A673 (cell line): ENCODE measurements around the gene HERC4. TPM values are rescaled to one million over a fixed set of nuclear protein-coding genes. Genes with fewer than 3 reads are reported as not detected.

Experiments
- BruUV-seq: library from RNA; stranded (reverse); fragments of 400-500 nt; replicated peaks from 2 replicates; lab custom pipeline; 2021; lab: Mats Ljungman, UMichigan
- CTCF ChIA-PET: fragments of 300-600 bp; sonication (Branson Sonifier 250); formaldehyde crosslinking; loops from one replicate; lab custom pipeline; 2022; ENCODE audit warnings: antibody characterized with exemption; lab: Charles Lee
- POLR2A ChIA-PET: fragments of 300-600 bp; sonication (Branson Sonifier 250); formaldehyde crosslinking; loops from one replicate; lab custom pipeline; 2022; ENCODE audit warnings: antibody characterized with exemption; ENCODE audit not compliant: low non-redundant PET; lab: Charles Lee
- DNase-seq: peaks from one replicate; pipeline ENCODE4 v3.0.0-alpha.2; 2015; ENCODE audit warnings: low spot score
- H3K27ac ChIP-seq: fragments of 200-600 bp; sonication (generic); 2 replicates; pipeline ENCODE4 v1.5.1; 2016; ENCODE audit warnings: mixed run types, low read depth, mild to moderate bottlenecking, mixed read lengths, antibody characterized with exemption, low read length; ENCODE audit not compliant: poor library complexity, severe bottlenecking
- H3K27me3 ChIP-seq: fragments of 200-600 bp; sonication (generic); replicated peaks from 2 replicates; pipeline ENCODE4 v1.6.1; 2017; ENCODE audit warnings: mixed run types, low read depth, mild to moderate bottlenecking, mixed read lengths, antibody characterized with exemption, low read length; ENCODE audit not compliant: insufficient read depth, poor library complexity
- H3K36me3 ChIP-seq: fragments of 200-600 bp; sonication (generic); 2 replicates; pipeline ENCODE4 v1.6.1; 2016; ENCODE audit warnings: mixed run types, mild to moderate bottlenecking, mixed read lengths, antibody characterized with exemption, low read length; ENCODE audit not compliant: insufficient read depth, poor library complexity, severe bottlenecking
- H3K4me1 ChIP-seq: fragments of 200-600 bp; sonication (generic); 2 replicates; pipeline ENCODE4 v1.6.1; 2017; ENCODE audit warnings: mixed run types, mild to moderate bottlenecking, mixed read lengths, antibody characterized with exemption, low read length; ENCODE audit not compliant: insufficient read depth, poor library complexity, severe bottlenecking
- H3K4me3 ChIP-seq: fragments of 200-600 bp; sonication (generic); 2 replicates; pipeline ENCODE4 v1.5.1; 2016; ENCODE audit warnings: low read depth, mixed run types, mild to moderate bottlenecking, mixed read lengths, low read length; ENCODE audit not compliant: poor library complexity, severe bottlenecking
- H3K9me3 ChIP-seq: fragments of 200-600 bp; sonication (generic); 2 replicates; pipeline ENCODE4 v1.6.1; 2016; ENCODE audit warnings: mixed run types, low read depth, mild to moderate bottlenecking, mixed read lengths, antibody characterized with exemption, low read length; ENCODE audit not compliant: poor library complexity, severe bottlenecking
- CTCF ChIP-seq: fragments of 300-800, 200-600 bp; sonication (generic); conservative IDR thresholded peaks from 2 replicates; pipeline ENCODE4 v1.5.1; 2017; ENCODE audit warnings: low read depth, mild to moderate bottlenecking, antibody characterized with exemption, low read length, moderate library complexity, mixed read lengths
- EZH2 ChIP-seq: fragments of 200-600 bp; sonication (generic); IDR thresholded peaks from 2 replicates; pipeline ENCODE4 v1.6.1; 2017; ENCODE audit warnings: borderline replicate concordance, low read depth, mild to moderate bottlenecking, mixed read lengths, antibody characterized with exemption, low read length; ENCODE audit not compliant: poor library complexity, severe bottlenecking
- intact Hi-C: fragments of 100-400 bp; cut with micrococcal nuclease; formaldehyde crosslinking; loops from one replicate; pipeline ENCODE4 v1.10.0; 2022; ENCODE audit not compliant: unreplicated experiment
- total RNA-seq: library from RNA; stranded (reverse); gene quantifications from 2 replicates; pipeline ENCODE4 v1.2.3, GENCODE V29; 2021

HERC4 gene
- total RNA-seq, 1 experiment from 2014 or later: 52.2 TPM

GRCh38 chr10:68082872-68083271, 7.8 kb upstream of the HERC4 start:
- Histone ChIP-seq H3K27ac (peak overlapping the region; percentile 34), H3K27me3 (no peaks in the 10 kb centered on the region), H3K36me3 (no peaks in the 10 kb centered on the region), H3K9me3 (no peaks in the 10 kb centered on the region), H3K4me1 (peaks cover 27% of the 10 kb centered on the region), H3K4me3 (no peak overlapping the region)
- BruUV-seq: no TSS peak
- TF ChIP-seq CTCF (peak; percentile 66), EZH2 (no peak)
- ChIA-PET POLR2A (no interaction called here), CTCF (interaction anchor here (0.9 to 1.4 kb wide), 4 partner anchors 10 to 227 kb away, joined by 3 to 7 read pairs (median 4); no protein-coding TSS in a partner anchor)
- intact Hi-C loops: loop anchor here (1.0 to 5.0 kb wide), 4 partner anchors 73 to 221 kb away; no protein-coding TSS in a partner anchor
- DNase-seq: peak; percentile 66

- ChIA-PET CTCF (interaction anchor here (0.6 to 0.7 kb wide), 2 partner anchors 45 to 189 kb away, joined by 4 to 7 read pairs; no protein-coding TSS in a partner anchor), POLR2A (no interaction called here)
- Histone ChIP-seq H3K36me3 (no peaks in the 10 kb centered on the region), H3K4me1 (peaks cover 19% of the 10 kb centered on the region), H3K4me3 (no peak overlapping the region), H3K9me3 (no peaks in the 10 kb centered on the region), H3K27me3 (no peaks in the 10 kb centered on the region), H3K27ac (no peak overlapping the region)
- BruUV-seq: no TSS peak
- intact Hi-C loops: loop anchor here (2.0 to 5.0 kb wide), 3 partner anchors 127 to 220 kb away; no protein-coding TSS in a partner anchor
- no peak for DNase-seq
- no peak for TF ChIP-seq EZH2
- no peak for TF ChIP-seq CTCF
Measured at GRCh38 chr10:68081916-68082315, 6.8 kb upstream of the HERC4 start.

GRCh38 chr10:68080853-68081431, 5.9 kb upstream of the HERC4 start:
- no peaks in the 10 kb centered on the region for H3K36me3 ChIP-seq
- no TSS peak for BruUV-seq

More at GRCh38 chr10:68080853-68081431, 5.9 kb upstream of the HERC4 start:
- ChIA-PET POLR2A (no interaction called here), CTCF (no interaction called here)
- Histone ChIP-seq H3K4me3 (no peak overlapping the region), H3K4me1 (peaks cover 15% of the 10 kb centered on the region), H3K9me3 (no peaks in the 10 kb centered on the region), H3K27me3 (no peaks in the 10 kb centered on the region), H3K27ac (no peak overlapping the region)
- intact Hi-C loops: loop anchor here (5.0 kb wide), 2 partner anchors 219 to 221 kb away; no protein-coding TSS in a partner anchor
- TF ChIP-seq CTCF (no peak), EZH2 (no peak)
- no peak for DNase-seq
